ENCODE results near the gene PROX2.

PROX2 gene

DNA sequence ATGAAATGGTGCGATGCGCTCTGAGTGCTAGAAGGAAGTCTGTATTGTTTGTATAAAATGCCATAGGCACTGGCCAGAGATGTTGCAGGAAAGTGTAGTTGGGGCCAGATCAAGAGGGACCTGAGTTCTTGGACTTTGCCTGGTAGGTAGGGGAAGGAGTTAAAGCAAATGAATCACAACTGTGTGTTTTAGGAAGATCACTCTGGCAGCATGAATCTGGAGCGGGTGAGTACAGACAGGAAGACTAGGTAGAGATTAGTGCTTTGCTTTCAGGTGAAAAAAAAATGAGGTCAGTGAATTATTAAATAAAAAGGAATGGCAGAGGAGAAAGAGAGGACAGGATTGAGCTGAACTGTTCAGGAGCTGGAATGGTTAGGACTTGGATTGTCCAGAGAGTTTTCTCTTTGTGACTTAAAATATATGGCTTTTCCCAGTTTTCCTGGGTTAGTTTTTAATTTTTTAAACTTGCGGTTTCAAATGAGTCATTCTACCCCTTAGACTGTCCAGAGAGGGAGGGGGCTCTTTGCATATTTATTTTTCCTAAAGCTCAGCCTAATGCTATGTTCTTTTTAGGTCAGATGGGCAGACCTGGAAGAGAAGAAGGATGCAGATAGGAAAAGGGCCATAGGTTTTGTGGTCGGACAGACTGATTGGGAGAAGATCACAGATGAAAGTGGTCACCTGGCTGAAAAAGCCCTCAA is 41.1 kb downstream of the PROX2 start:
- no peak for TF ChIP-seq ZNF274 (IDR thresholded peaks at IDR 0.05; ENCODE audit: low read depth, low read length)
- H3K4me3 ChIP-seq (ENCODE audit: low read length) = no peak overlapping the region

DNA sequence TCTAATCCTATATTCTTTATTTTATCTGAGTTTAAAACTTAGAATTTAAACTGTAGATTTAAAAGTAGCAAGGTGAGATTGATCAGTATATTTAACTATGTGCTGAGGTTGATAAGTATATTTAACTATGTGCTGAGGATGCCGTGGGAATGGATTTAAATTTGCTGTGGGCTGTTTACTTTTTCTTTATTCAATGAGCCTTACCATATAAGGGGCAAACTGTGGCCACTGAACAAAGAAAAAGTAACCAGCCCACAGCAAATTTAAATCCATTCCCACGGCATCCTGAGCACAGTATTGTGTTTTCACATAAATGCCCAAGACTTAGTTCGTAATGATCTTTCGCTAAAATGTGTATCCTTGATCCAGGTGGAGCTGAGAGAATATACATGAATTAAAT is 43.1 kb downstream of the PROX2 start:
- H3K4me3 ChIP-seq (ENCODE audit: low read length) = no peak overlapping the region
- no peak for TF ChIP-seq ZNF274 (IDR thresholded peaks at IDR 0.05; ENCODE audit: low read depth, low read length)

DNA sequence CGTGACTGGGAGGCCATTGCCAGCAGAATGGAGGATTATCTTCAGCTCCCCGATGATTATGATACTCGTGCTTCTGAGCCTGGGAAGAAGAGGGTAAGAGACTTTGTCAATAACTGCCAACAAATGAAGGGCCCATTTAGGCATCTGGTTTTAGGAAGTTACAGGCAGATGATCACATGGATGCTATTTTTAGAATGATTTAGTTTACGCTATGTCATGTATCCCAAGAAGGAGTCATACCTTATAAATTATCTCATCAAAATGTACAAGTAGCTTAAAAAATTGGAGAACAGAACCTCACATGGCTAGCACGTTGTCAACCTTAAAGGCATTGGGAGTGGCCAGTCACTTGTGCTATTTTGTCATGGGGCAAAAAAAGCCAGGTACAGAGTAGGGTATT is 46.7 kb downstream of the PROX2 start:
- no peak overlapping the region for H3K4me3 ChIP-seq (ENCODE audit: low read length)
- TF ChIP-seq ZNF274 (IDR thresholded peaks at IDR 0.05; ENCODE audit: low read depth, low read length) = no peak

DNA sequence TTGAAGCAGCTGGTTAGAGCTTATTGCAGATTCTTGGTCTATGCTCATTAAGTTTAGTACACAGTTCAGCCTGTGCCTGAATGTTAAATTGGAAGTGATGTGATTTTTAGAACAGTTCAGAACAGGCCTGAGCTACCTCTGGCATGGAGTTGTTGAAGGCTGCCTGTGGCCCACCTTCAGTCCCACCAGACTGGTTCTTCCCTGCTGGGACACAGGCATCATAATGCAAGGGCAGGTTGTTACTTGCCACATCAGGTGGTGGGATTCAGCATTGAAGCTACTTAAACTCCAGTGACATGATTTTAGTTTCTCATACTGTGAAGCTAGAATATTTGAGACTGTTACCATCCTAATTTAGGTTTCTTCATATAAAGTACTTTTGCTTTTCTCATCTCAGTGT is 49.4 kb downstream of the PROX2 start:
- H3K4me3 ChIP-seq (ENCODE audit: low read length) = no peak overlapping the region
- no peak for TF ChIP-seq ZNF274 (IDR thresholded peaks at IDR 0.05; ENCODE audit: low read depth, low read length)
